Stimulated activated CD4-positive, alpha-beta T cell treated with anti-CD3 and anti-CD28 coated beads, Interleukin-15, amount 100 ng/mL, for 1 hour (primary cell): ENCODE measurements around the gene ASB18.

Experiments
- DNase-seq, 2 donors: peaks; one replicate each; pipeline ENCODE4 v3.0.0-alpha.2; 2020; ENCODE audit warnings: low read depth in 1 of 2, low spot score in 1 of 2

The ASB18 gene

DNA sequence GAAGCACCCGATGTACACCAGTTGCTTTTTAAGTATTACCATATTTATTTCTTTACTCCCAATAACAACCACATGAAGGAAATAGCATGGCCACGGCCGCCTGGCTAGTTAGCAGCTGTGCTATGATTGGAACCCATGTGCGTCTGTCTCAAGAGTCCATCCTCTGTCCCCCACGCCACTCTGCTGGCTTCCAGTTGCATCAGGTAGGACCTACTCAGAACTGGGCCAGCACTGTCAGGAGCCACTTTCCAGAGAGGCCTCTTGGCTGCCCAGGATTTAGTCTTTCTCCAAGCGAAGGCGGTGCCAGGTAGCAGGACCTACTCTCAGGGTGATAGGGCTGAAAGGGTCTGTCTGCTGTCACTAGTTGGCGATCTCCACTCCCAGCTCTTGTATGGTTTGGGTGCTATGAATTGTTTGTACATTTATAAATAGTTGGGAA is 22.1 kb downstream of the ASB18 start:
- DNase-seq = no peak

DNA sequence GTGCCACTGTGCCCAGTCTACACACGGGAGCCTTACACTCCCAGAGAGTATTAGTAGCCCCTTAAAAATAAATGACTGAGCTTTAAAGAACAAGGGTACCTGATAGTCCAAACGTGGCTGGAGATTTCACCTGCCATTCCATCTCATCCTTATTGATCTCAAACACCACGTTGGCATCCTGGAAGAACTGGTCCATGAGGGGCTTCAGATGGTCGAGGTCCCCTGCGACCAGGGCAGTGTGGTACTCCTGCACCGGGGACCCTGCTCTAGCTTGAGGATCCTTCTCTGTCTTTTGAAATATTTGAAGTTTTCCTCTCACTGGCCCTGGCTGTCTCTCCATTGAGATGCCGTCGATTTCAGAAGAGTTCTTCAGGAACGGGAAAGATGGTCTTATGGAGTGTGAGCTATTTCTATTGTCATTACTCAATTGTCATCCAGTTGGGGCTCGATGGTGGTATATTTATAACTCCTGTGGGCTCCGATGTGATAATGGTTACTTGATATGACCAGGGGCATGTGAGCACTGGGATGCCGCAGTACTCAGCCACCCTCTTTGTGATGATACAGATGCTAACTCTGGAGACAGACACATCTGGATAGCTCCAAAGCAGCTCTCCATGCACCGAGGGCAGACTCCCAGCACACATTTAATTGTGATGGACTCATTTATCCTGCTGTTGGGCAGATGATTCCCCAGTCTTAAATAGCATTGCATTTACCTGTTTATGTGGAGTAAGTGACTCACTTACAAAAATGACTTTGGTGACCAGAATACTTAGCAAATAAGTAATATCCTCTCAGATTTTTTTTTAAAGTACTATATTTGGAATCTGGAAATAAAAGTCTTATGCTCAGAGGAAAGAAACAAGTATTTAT is 22.8 kb downstream of the ASB18 start:
- DNase-seq = no peak

DNA sequence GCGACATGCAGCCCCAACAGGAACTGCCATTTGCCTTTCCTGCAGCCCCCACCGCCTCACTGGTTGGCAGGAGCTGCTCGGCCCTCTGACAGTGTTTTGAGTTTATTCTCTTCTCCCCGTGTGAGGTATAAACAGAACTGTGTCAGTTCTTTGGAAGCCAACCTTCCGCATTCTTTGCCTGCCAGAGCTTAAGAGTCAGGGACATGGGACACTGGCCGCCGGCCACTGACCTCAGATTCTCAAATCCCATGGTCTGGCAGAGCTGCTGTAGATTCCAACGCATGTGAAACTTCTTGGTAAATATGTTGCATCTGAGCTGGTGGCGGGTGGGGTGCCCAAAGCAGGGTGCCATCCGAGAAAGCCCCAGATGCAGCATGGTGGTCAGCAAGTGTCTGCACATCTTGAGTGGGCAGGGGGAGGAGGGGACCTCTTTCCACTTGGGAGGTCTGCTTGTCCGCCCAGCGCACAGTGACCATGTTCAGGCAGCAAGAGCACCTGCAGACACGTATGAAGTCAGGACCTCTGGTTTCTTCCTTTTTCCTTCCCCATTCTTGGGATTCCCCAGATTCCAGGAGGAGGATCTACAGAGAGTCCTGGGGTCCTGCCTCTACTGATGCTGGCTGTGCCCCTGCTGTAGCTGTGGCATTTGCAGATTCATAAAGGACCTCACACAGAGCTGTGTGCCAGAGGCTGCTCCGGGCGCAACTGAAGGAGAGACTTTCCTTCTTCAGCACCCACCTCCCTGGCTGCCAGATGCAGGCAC is 23.8 kb downstream of the ASB18 start:
- DNase-seq = no peak

DNA sequence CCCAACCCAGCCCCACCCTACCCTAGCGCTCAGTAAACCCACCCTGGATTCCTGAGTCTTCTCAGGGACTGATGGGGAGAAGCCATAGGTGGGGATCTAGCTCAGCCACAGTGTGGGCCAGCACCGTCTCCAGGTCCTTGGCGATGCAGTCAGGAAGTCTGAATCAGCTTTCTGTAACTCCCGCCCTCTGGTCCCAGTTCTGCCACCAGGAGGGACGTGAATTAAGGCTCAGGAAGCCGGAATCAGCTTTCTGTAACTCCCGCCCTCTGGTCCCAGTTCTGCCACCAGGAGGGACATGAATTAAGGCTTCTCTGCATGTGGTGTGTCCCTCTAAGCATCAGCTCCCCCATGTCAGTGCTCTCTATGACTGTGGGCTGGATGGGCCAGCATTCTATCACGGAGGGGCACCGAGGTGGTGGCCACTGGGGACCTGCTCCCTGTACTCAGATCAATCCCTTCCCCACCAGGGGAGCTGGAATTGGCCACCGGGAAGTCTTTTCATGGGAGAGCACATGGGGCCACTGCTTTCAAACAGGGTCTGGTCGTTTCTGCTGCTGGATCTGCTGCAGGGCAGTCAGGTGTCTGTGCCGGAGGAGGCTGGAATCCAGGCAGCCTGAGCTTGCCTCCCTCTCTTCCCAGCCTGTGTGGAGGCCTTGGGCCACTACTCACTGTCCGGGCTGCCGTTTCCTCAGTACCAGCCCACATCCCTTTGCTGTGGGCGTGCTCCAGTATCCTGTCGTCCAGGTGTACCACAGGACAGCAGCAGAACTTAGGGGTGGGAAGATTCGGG is 24.7 kb downstream of the ASB18 start:
- no peak for DNase-seq

DNA sequence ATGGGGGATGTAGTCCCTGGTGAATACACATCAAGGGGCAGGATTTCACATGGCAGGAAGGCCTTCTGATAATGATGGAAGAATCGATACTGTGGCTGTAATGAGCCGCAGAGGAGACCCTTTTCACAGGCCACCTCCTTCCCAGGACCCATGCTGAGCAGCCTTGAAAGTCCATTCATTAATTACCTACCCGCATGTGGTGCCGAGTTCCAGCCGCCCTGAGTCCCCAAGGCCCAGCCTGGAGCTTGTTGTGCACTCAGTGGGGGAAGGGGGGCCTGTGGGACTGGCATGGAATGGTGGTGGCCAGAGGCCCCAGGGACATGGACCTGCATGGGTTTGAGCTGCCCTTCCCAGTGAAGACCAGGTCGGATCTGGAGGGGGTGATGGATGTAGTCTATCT is 25.5 kb downstream of the ASB18 start:
- no peak for DNase-seq

DNA sequence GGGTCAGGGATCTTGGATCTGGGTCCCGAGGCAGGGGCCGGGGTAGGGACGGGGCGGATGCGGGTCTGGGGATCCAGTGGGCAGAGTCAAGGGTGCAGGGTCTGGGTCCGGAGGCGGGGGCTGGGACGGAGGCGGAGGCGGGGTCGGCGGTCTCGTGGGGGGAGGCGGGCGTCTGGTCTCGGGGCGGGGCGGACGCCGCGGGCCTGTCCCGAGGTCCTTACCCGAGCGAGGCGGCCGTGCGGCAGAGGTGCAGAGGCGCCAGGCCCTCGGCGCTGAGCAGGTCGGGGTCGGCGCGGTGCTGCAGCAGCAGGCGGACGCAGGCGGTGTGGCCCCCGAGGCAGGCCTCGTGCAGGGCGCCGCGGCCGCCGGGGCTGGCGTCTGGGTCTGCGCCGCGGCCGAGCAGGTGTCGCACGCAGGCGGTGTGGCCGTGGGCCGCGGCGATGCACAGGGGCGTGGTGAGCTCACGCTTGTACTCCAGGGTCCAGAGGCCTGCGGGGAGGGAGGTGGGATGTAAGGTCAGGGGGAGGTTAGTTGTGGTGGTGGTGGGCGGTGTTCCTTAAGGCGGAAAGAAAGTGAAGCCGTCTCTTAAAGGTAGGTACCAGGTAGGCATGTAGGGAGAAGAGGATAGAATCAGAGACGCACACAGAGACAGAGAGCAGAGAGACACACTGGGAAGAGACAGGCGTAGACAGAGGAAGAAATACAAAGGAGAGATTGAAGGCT is 26.6 kb downstream of the ASB18 start:
- no peak for DNase-seq

DNA sequence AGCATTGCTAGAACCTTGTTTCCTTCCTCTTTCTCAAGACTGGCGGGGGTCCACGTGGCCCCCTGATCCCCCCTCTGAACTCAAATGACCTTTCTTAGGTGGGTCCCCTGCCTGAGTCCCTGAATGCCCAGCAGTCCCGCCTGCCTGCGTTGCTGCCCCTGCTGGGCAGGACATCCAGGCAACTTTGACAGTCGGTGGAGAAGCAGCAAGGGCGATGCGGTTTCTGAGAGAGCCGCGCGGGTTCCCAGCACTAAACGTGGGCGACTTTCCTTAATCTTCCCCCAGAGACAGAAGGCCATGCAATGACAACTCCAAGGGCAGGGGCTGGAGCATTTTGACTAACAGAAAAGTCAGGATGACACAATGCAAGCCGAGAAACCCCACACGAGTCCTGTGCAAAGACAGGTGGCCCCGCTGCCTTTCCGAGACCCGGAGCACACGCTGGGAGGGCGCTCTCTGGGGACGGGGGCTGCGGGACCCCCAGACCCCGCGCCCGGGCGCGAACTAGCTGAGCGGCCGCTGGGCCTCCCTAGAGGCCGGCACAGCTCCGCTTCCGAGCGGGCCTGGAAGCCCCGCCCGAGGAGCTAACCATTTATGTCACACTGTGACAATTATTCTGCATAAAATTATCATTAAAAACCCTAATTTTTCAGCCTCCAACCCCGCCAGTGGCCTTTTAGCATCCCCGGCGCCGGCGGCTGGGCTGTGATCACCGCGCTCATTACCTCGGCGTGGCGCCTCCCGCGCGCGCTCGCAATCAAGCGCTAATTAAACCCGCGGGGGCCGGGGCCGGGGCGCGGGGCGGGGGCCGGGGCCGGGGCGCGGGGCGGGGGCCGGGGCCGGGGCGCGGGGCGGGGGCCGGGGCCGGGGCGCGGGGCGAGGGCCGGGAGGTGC is 27.4 kb downstream of the ASB18 start:
- no peak for DNase-seq

DNA sequence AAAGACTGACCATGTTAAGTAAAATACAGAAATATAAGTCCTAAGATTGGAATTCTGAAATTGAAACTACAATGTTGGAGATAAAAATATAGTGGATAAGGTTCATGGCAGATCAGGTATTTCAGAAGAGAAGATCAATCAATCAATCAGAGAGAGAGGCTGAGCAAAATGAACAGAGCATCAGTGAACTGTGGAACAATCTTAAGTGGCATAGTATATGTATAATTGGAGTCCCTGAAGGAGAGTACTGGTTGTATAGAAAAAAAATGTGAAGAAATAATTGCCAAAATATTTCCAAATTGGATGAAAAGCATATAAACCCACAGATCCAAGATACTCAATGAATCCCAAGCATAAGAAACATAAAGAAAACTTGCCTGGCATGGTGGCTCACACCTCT is 35.0 kb downstream of the ASB18 start:
- DNase-seq = no peak

DNA sequence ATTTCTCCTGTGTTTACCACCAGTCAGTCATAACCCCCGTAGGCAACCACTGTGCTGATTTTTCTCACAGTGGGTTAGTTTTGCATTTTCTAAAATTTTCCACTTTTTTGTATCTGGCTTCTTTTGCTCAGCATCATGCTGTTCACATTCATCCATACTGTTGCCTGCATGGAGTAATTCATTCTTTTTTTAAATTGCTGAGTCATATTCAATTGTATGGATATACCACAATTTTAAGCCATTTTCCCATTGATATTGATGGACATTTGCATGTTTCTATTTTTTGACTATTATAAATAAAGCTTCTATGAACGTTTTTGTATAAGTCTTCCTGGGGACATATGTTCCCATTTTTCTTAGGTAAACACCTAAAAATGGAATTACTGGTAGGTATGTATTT is 40.5 kb downstream of the ASB18 start:
- no peak for DNase-seq

DNA sequence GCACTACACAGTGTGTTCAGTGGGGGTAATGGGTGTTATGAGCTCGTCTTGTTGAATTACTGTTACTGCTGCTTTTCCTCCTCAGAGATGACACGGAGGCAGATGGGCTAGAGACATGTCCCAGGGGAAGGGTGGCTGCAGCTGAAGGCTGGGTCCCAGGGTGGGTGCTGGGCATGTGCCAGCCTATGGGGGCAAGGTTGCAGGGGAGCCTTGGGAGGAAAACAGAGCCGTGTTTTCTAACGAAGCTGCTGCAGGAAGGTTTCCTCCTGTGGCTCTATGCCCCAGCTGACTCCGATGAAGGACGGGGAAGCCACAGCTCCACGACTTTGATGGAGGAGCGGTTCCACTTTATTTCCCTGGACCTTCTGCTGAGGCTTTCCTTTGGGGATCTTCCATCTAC is 42.4 kb downstream of the ASB18 start:
- no peak for DNase-seq

DNA sequence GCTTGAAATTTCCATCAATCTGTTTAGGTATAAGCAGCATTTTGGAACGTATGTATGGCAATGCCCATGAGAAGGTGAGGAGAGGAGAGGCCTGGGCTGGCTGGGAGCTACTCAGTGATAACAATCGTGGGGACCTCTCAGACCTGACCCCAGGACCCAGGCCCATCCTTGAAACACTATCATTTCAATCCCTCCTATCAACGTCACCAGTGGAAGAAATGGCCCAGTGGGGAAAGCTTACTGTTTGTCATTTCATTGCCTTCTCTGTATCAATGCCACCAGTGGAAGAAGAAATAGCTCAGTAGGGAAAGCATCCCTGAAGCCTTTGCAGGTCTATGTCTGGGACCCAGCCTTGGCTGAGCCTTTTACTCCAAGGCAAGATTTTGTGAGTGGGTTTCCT is 44.8 kb downstream of the ASB18 start:
- DNase-seq = no peak

DNA sequence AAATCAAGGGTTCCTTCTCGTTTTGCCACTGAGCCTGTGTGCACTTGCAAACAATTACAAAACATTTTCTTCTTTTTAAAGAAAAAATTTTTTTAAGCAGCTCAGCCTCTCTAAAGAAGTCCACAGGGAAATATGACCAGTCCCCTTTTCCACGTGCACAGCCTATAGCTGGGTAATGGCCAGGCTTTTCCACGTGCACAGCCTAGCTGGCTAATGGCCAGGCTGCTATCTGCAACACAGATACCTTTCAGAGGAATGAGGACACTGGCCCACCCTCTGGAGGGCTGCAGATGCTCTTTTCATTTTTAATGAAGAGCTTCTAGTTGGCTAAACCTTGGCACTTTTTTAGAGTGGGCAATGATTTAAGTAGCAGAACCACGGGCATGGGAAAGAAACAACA is 46.3 kb downstream of the ASB18 start:
- DNase-seq = no peak

DNA sequence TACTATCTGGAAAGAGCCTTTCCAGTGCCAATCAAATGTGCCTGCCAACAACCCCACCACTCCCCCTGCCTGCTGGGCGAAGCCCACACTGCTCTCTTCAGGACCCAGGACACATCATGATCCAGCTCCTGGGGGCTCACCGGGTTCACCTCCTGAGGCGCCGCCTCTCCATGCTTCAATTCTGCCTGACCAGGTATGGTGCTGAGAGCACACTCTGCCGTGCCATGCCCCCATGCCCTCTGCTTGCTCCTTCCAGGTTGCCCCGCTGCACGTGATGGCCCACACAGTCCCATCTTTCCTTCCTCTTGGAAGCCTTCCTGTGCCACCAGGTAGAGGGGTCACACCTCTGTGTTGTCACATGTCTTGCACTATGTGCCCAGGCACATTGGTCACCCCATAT is 47.5 kb downstream of the ASB18 start:
- no peak for DNase-seq

DNA sequence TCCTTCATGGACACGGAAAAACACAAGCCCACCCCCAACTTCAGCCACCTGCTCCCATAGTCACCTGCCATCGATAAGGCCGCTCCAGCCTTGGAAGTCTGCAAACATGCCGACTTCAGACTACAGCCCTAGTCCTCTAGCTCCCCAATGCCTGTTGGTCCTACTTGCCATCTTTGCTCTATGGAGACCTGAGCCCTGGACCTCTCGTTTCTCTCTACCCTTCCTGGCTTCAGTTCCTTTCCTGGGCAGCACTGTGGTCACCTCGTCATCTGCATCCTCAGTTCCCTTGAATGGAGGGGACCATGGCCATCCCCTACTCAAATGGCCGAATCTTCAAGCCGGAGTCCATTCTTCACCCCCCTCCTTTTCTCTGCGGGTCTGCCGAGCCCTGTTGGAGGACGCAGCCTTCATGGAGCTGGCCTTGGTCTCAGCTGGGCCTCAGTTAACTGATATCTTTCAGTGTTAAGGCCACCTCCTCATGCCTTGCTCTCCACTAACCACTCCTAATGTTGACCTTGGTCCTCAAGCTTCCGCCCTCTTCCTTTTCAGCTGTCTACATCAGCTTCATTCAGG is 48.4 kb downstream of the ASB18 start:
- DNase-seq = no peak

DNA sequence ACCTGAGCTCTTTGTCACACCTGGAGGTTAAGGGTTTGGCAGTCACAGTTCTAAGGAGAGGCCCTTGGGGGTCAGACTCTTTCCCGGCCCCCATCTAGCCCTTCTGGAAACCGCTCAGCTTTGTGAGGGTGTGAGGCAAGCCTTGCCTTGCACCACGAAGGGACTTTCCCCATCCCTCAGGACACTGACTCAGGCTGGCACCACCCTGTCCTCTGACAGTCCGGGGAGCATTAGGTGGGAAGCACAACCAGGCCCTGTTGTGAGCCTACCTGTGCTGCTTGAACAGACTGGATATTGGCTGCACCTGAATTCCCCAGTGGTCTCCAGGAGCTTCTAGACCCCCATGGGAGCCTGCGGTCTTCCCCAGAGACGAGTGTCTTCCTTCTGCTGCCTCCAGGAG is 49.0 kb downstream of the ASB18 start:
- no peak for DNase-seq

DNA sequence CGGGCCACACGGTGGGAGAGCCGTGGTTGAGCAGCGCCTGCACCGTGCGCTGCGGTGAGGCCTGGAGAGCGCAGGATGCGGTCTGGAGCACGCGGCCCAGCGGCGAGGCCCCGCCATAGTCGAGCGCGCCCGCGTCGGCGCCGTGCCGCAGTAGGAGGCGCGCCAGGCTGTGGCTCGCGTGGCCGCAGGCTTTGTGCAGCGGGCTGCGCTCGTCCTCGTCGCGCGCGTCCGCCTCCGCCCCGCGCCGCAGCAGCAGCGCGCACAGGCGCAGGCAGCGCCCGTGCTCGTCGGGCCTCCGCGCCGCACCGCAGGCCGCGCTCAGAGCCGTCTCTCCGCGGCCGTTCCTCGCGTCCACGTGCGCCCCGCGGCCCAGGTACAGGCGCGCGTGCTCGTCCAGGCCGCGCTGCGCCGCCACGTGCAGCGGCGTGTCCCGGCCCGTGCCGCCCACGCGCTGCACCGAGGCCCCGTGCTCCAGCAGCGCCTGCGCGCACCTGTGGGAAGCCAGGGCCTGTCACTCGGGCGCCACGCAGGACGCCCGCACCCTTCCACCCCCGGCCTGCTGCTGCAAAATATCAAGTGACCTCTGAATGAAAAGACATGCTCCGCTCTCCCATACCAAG is 49.7 kb downstream of the ASB18 start:
- no peak for DNase-seq

DNA sequence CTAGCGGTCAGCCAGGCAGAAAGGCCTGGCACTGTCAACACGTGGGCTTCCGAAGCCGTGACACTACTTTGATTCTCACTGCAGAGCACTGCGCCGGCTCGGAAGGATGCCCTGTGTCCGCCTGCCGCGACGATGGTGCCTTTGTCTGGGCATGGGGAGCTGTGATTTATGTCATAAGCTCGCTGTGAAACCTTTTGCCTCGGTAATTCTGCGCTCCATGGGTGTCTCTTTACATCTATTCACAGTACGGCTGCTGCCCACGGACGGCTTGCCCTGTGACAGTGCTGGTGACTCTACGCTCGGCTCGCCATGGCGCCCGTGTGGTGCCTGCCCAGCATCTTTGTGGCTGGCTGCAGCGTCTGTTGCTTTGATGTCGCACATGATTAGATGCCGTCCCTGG is 52.9 kb downstream of the ASB18 start:
- no peak for DNase-seq

DNA sequence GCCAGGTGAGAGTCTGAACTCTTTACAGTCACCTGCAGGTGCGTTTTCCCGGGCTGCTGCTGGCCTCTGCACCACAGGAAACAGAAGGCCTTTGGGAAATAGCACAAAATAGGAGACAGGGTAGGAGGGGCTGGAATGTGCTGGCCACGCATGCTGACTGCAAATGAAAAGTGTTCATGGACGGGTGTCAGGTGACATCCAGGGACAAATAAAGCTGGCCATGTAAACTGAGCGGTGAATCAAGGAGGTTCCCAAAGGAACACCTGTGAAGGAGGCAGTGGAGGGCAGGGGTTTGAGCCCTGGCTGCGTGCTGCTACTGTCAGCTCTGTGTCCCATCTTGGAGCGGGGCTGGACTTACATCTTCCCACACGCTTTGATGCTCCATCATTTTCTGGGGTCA is 53.7 kb downstream of the ASB18 start:
- DNase-seq = no peak

DNA sequence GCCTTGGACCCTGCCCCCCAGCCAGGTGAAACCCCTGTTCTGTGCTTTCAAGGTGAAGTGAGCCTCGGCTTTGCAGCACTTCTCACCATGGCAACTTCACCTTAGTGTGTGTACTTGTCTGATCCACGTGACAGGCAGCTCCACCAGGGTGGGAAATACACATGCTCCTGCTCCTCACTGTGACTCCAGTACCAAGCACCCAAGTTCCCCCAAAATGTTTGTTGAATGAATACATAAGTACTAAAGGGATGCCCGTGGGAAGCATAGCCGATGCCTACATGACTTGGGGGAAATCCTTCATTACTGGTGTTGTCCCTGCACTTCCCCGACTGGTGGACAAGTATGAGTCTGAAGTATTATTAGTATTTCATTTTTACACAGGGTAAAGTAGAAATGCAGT is 54.2 kb downstream of the ASB18 start:
- no peak for DNase-seq
